Fibroblast of pulmonary artery (primary cell): ENCODE data around the gene DNAJC24.
A peak's percentile ranks its signal among the peaks of the same experiment; 100 is the strongest.
"Not testable (repeated sequence)": the region's sequence is repeated elsewhere in the genome, so short reads cannot be mapped to it uniquely, and the experiment has no call there.

Experiments
- DNase-seq: peaks from one replicate; pipeline ENCODE4 v3.0.0-alpha.2; 2010; ENCODE audit warnings: low read depth
- H3K4me3 ChIP-seq: replicated peaks from 2 replicates; pipeline ENCODE4 v1.5.1; 2011; ENCODE audit warnings: low read depth, mild to moderate bottlenecking, control low read depth, low read length, moderate library complexity
- TF ChIP-seq, protein P1 (sequence below): IDR thresholded peaks from 2 replicates; pipeline ENCODE4 v1.5.1; 2011; ENCODE audit warnings: mild to moderate bottlenecking, control low read depth, low read length, inconsistent platforms; ENCODE audit errors: missing control alignments

DNAJC24 gene, protein sequence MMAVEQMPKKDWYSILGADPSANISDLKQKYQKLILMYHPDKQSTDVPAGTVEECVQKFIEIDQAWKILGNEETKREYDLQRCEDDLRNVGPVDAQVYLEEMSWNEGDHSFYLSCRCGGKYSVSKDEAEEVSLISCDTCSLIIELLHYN

DNA sequence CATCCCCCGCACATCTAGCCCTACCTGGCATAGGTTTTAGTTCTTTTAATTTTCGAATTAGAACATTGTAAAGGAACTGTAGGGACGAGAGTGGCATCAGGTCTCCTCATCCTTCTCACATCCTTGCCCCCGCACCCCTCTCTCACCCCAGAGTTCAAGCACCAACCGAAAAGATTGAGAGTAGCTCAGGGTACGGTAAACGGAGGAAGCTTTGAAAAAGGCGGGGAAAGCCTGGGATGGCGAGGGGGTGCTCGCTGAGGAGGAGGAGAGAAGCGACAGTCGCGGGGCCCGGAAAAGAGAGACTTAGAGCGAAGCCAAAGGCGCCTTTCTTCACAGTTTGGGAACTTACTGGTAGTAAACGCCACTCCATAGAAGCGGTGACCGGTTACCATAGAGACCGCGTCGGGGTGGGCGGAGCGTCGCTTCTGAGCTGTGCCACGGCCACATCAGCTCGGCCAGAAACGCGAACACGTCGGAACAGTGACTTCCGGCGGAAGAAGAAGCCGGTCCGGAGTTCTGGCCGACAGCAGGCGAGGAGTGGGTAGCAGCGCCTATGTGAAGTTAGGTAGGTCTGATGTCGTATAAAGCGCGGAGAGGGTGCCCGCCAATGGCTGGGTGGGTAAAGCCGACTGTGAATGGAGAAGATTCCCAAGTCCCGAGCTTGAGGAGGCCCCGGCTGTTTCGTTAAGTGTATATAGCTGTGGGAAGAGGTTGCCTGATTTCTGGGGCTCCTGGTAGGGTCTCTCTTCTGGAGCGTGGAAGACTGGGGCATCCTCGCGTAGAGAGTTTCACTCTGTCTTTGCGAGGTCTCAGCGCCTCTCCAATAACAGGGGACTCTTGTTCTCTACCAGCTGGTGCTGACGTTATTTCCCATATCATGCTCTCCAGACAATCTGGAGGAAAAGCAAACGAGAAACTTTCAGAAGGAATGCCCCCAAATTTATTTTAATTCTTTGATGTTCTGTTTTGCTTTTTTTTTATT lies at the start of gene DNAJC24, which contains the start of gene DCDC1:
DNAJC24 (plus strand) TSS at position 513 of the 982 bp plus-strand sequence. CDS start 889 bp downstream, outside the sequence.
DCDC1 (minus strand) TSS at position 392 of the 982 bp plus-strand sequence. CDS start 41,459 bp downstream, outside the sequence.
- DNase-seq = peak; percentile 95
- H3K4me3 ChIP-seq = peak within 1 kb of the TSS; percentile 95
- TF ChIP-seq, protein P1, sequence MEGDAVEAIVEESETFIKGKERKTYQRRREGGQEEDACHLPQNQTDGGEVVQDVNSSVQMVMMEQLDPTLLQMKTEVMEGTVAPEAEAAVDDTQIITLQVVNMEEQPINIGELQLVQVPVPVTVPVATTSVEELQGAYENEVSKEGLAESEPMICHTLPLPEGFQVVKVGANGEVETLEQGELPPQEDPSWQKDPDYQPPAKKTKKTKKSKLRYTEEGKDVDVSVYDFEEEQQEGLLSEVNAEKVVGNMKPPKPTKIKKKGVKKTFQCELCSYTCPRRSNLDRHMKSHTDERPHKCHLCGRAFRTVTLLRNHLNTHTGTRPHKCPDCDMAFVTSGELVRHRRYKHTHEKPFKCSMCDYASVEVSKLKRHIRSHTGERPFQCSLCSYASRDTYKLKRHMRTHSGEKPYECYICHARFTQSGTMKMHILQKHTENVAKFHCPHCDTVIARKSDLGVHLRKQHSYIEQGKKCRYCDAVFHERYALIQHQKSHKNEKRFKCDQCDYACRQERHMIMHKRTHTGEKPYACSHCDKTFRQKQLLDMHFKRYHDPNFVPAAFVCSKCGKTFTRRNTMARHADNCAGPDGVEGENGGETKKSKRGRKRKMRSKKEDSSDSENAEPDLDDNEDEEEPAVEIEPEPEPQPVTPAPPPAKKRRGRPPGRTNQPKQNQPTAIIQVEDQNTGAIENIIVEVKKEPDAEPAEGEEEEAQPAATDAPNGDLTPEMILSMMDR = no peak

DNA sequence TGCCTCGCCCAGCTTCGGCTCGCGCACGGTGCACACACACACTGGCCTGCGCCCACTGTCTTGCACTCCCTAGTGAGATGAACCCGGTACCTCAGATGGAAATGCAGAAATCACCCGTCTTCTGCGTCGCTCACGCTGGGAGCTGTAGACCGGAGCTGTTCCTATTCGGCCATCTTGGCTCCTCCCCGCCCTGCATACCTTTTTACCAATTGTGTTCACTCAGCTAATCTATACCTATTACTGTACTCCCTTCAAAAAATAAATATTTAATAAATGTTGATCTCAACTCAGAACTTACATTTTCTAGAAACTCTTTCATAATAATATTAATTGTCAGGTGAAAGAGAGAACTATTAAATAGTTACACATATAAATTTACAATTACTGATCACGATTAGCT lies 48.2 kb upstream of the DNAJC24 start:
- not testable (repeated sequence) for DNase-seq, H3K4me3 ChIP-seq

DNA sequence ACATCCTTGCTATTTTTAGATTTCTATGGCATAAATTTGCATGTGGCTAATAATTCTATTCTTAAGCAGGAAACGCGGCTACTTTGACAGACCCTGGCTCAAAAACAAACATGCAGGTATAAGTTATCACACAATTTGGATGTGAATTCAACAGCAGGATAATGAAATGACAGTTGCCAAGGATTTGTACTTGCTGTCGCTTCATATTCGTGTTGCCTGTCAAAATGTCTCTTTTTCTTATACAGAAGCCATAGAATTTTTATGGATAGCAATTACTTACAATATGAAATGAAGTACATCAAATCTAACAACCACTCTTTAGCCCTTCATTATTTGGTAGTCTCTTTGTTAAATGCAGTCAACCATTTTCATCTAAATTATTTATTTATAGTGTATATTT lies 46.5 kb upstream of the DNAJC24 start:
- TF ChIP-seq, protein P1 = no peak
- H3K4me3 ChIP-seq = no peak overlapping the region
- DNase-seq = no peak

DNA sequence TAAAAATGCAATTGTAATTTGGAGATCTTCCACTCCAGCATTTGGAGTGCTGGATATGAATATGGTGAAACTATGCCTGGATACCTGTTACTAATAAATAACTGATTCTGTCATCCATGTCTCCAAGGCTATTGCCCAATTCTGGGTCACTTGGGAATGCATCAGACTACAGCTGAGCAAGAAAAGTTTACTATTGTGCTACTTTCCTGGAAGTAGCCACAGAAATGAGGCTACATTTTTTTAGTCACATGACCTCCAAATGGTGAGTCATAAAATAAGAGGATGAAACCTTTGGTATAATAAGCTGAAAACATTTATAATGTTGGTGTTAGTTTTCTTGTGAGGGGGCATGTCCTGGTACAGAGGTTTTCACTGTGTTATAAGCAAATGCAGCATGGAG lies 44.5 kb upstream of the DNAJC24 start:
- H3K4me3 ChIP-seq = no peak overlapping the region
- TF ChIP-seq, protein P1 = no peak
- DNase-seq = peak; percentile 86

DNA sequence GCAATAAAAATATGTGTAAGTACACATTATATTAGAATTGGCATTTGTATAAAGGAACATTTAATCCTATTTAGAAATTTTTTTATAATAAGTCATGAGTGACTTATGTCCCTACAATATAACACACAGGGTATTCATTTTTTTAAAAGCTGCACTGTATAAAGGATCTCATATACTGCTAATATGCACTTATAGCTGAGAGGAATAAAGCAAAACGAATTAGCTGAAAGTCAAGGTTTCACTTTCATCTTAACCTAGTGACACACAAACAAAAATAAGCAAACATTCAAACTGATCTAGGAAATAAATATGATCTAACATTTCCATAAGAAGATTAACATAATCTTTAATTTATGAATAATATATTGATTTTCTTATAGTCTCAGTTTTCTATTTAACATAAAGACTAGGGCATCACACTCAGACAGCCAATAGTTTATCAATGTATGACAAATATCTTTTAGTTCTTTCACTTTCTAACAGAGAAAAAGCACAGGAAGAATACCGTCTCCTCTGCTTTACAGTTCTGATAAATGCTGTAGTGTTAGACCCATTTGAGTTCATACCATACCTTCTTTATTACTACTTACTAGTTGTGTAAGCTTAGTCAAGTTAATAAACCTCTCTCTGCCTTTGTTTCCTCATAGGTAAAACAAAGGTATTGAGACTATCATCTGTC lies 43.1 kb upstream of the DNAJC24 start:
- TF ChIP-seq, protein P1 = no peak

DNA sequence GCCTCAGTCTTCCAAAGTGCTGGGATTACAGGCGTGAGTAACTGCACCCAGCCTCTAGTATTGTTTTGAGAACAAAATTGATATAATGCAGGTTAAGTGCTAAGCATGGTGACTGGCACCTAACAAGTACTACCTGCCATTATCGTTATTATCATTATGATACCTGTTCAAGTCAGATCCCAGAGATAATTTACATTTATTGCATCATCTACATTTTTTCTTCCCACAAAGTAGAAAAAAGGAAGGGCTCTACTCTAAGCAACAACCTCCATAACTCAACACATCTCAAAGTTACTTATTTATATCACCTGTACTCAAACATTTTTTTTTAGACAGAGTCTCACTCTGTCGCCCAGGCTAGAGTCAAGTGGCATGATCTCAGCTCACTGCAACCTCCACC lies 42.2 kb upstream of the DNAJC24 start:
- H3K4me3 ChIP-seq = no peak overlapping the region
- TF ChIP-seq, protein P1 = no peak
- DNase-seq = no peak

More for the DNA sequence above, 43.1 kb upstream of the DNAJC24 start:
- no peak overlapping the region for H3K4me3 ChIP-seq
- DNase-seq = no peak

DNA sequence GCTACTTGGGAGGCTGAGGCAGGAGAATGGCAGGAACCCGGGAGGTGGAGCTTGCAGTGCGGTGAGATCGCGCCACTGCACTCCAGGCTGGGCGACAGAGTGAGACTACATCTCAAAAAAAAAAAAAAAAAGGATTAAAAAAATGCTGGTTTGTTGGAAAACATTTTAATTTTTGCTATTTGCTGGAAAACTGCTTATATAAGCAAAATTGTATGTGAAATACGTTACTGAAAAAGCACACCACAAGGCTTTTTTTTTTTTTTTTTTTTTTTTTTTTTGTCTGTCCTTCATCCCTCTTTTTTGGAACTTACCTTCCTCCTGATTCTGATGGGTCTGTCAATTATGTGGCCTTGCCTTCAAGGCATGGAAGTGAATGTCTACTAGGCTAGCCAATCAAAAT lies 41.0 kb upstream of the DNAJC24 start:
- TF ChIP-seq, protein P1 = no peak
- H3K4me3 ChIP-seq = no peak overlapping the region
- DNase-seq = no peak
